ENCODE results near the gene DIAPH1. TPM values are rescaled to one million over a fixed set of nuclear protein-coding genes. Genes with fewer than 3 reads are reported as not detected.
"Not testable (repeated sequence)": the region's sequence is repeated elsewhere in the genome, so short reads cannot be mapped to it uniquely, and the experiment has no call there.

The DIAPH1 gene
- total RNA-seq, 2 experiments from 2014 or later: 225 to 227 TPM

DNA sequence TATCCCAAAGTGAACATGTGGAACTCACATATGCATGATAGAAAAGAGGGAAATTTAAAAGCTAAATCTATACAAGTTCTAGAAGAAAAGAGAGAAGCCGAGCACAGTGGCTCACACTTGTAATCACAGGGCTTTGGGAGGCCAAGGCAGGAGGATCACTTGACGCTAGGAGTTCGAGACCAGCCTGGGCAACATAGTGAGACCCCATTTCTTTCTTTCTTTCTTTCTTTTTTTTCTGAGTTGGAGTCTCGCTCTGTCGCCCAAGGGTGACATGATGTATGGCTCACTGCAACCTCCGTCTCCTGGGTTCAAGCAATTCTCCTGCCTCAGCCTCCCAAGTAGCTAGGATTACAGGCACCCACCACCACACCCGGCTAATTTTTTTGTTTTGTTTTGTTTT is 8.9 kb downstream of the DIAPH1 start:
- Mint-ChIP-seq H3K4me1 (ENCODE audit: low read depth) (peaks cover 81% of the 10 kb centered on the region), H3K36me3 (peaks cover 12% of the 10 kb centered on the region), H3K27ac (peak overlapping the region; percentile 34)
- not testable (repeated sequence) for H3K9me3 Mint-ChIP-seq, H3K27me3 Mint-ChIP-seq, H3K4me3 Mint-ChIP-seq, DNase-seq
- POLR2A ChIA-PET: interaction anchor here (2.0 kb wide), 1 partner anchor 7 kb away, joined by 7 read pairs; no protein-coding TSS in a partner anchor
- CTCF ChIA-PET: interaction anchor here (1.5 to 5.4 kb wide), 4 partner anchors 9 to 46 kb away, joined by 7 to 44 read pairs (median 13); partner anchors contain the start of genes DIAPH1, HDAC3 and RELL2
- intact Hi-C loops (cut with micrococcal nuclease): loop anchor here (10.0 kb wide), 1 partner anchor 485 kb away; no protein-coding TSS in a partner anchor

DNA sequence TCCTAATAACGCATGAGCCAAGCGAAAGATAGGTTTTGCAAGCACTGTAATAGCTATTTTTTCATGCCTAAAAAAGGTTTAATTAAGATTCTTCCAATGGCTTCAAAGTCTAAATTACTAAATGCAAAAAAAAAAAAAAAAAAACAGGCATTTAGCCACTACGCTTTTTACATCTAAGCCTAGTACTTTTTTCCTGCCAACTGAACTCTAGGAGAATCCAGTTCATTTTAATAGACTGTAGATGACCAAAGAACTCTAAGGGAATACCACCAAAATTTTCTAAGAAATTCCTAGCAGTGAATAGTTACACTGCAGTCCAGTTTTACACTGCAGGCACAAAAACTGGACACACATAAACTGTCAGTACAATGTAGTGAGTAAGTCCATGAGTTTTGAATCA is 9.8 kb downstream of the DIAPH1 start:
- Mint-ChIP-seq H3K4me1 (ENCODE audit: low read depth) (peaks cover 81% of the 10 kb centered on the region), H3K27ac (peak overlapping the region; percentile 97), H3K36me3 (peaks cover 12% of the 10 kb centered on the region), H3K9me3 (no peaks in the 10 kb centered on the region), H3K4me3 (no peak overlapping the region), H3K27me3 (no peaks in the 10 kb centered on the region)
- CTCF ChIA-PET: interaction anchor here (0.9 to 5.4 kb wide), 7 partner anchors 8 to 45 kb away, joined by 4 to 44 read pairs (median 10); partner anchors contain the start of genes DIAPH1, HDAC3 and RELL2
- intact Hi-C loops (cut with micrococcal nuclease): no loop called here
- DNase-seq: no peak
- POLR2A ChIA-PET: interaction anchor here (2.0 kb wide), 1 partner anchor 8 kb away, joined by 7 read pairs; no protein-coding TSS in a partner anchor

DNA sequence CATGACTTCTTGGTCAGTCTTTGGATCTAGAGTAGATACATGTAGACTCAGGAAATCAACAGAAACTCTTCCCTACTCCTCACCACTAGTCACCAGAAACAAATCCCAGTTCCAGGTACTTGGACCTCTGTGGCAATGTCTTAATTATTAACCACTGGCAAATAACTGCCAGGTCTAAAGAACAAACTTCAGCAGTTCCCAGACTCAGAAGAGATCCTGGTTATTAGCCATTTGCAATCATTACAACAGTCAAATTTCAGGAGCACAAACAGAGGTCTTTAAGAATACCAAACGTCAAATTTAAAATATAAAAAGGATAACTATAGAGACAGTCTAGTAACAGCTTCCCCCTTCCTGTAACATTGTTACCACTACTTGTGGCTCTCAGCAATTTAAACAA is 10.2 kb downstream of the DIAPH1 start:
- DNase-seq: no peak
- Mint-ChIP-seq H3K4me3 (no peak overlapping the region), H3K4me1 (ENCODE audit: low read depth) (peaks cover 81% of the 10 kb centered on the region), H3K9me3 (no peaks in the 10 kb centered on the region), H3K27ac (peak overlapping the region; percentile 97), H3K27me3 (no peaks in the 10 kb centered on the region), H3K36me3 (peaks cover 12% of the 10 kb centered on the region)
- CTCF ChIA-PET: interaction anchor here (0.9 to 7.3 kb wide), 8 partner anchors 8 to 44 kb away, joined by 4 to 98 read pairs (median 12); partner anchors contain the start of genes DIAPH1, HDAC3 and RELL2
- POLR2A ChIA-PET: interaction anchor here (2.0 kb wide), 1 partner anchor 9 kb away, joined by 7 read pairs; no protein-coding TSS in a partner anchor
- intact Hi-C loops (cut with micrococcal nuclease): no loop called here

DNA sequence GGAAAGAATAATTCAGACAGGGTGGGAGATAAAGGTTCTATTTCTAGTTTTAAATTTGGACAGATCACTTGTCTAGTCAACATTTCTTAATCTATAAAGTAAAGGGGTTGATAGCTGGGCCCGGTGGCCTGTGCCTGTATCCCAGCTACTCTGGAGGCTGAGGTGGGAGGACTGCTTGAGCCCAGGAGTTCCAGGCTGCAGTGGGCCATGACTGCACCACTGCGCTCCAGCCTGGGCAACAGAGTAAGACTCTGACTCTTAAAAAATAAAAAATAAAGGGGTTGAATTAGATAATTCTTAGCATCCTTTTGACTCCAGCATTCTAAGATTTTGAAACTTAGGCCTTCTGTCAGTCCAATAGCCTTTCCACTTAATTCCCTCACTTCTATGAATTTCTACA is 10.8 kb downstream of the DIAPH1 start:
- peaks cover 81% of the 10 kb centered on the region for H3K4me1 Mint-ChIP-seq (ENCODE audit: low read depth)
- DNase-seq: no peak
- POLR2A ChIA-PET: interaction anchor here (2.0 kb wide), 1 partner anchor 9 kb away, joined by 7 read pairs; no protein-coding TSS in a partner anchor
- H3K27ac Mint-ChIP-seq: peak overlapping the region; percentile 97
- H3K36me3 Mint-ChIP-seq: peaks cover 12% of the 10 kb centered on the region
- intact Hi-C loops (cut with micrococcal nuclease): no loop called here
- H3K27me3 Mint-ChIP-seq: no peaks in the 10 kb centered on the region
- no peak overlapping the region for H3K4me3 Mint-ChIP-seq
- CTCF ChIA-PET: interaction anchor here (1.5 to 7.3 kb wide), 6 partner anchors 9 to 44 kb away, joined by 4 to 98 read pairs (median 16); partner anchors contain the start of gene DIAPH1
- no peaks in the 10 kb centered on the region for H3K9me3 Mint-ChIP-seq

DNA sequence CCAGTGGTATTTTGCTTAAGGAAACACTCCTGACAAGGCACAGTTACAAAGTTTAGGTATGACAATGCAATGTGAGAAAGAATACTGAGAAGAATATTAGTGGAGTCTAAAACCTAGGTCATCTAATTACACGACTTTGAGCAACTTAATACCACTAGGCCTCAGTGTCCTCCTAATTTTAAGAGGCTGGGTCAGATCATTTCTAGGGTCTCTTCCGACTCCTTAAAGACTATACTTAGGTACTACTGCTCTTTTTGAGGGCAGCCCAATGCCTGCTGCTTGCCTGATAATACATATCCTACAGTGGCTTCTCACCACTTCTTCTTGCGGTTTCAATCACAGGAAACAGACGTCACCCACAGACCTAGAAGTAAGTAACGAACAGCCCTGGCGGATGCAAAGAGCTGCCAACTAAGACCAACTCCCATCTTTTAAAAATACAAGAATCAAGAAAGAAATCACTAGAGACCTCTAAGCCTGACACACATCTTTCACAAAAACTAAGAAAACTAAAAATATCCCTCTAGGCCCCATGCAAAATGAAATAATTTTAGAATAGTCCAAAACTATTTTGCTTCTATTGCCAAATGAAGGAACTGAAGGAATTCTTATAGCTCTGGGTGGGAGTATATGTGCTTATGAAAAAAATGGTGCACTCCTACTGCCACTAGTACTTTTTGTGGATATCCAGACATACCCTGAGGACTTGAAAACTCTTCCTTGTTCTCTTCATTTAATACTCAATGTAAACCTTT is 13.1 kb downstream of the DIAPH1 start:
- intact Hi-C loops (cut with micrococcal nuclease): loop anchor here (1.0 kb wide), 3 partner anchors 8 to 31 kb away; partner anchors contain the start of genes HDAC3 and RELL2
- ChIA-PET CTCF (interaction anchor here (0.8 to 7.3 kb wide), 9 partner anchors 8 to 47 kb away, joined by 3 to 98 read pairs (median 7); partner anchors contain the start of genes DIAPH1, HDAC3 and RELL2), POLR2A (interaction anchor here (0.8 to 6.9 kb wide), 3 partner anchors 11 to 30 kb away, joined by 3 to 51 read pairs (median 6); partner anchors contain the start of genes DIAPH1, HDAC3 and RELL2)
- Mint-ChIP-seq H3K36me3 (peaks cover 5% of the 10 kb centered on the region), H3K9me3 (no peaks in the 10 kb centered on the region), H3K4me1 (ENCODE audit: low read depth) (peaks cover 81% of the 10 kb centered on the region), H3K27me3 (no peaks in the 10 kb centered on the region), H3K27ac (peak overlapping the region; percentile 97), H3K4me3 (peak overlapping the region; percentile 76)
- DNase-seq: peak; percentile 80

DNA sequence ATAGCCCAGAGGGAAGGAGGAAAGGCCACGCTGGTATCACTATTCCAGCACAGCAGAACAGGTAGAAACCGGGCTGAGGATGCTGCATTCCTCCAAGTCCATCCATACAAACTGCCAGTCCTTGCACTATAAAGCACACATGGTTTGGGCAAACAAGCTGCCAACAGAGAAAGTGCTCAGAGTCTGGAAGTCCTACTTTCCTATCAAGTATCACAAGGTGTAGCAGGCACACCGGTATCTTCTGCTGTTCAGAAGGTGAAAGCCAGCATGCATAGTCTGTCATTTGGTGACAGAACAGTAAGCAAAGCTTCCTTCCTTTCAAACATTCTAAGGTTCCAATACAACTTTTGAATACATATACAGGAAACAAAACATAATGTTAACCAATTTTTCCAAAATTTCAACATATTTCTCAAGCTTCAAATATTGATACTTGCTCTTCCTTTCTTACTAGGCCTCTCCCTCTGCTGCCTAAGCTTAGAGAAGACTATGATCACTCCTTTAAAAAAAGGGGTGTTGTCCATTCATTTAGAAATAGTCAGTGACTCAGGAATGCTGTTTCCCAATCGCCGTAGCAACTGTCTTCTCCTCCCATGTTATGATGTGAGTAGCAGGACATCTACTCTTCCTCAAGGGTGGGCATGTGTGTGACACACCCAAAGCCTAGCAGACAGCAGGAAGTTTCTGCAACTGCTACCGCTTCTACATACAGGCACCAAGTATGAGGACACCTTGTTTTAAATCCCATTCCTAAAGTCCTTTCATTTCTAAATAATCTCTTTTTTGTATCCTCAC is 14.7 kb downstream of the DIAPH1 start:
- Mint-ChIP-seq H3K36me3 (no peaks in the 10 kb centered on the region), H3K27me3 (no peaks in the 10 kb centered on the region), H3K27ac (peak overlapping the region; percentile 77), H3K9me3 (no peaks in the 10 kb centered on the region), H3K4me3 (peak overlapping the region; percentile 27), H3K4me1 (ENCODE audit: low read depth) (peaks cover 86% of the 10 kb centered on the region)
- POLR2A ChIA-PET: interaction anchor here (0.8 to 6.9 kb wide), 5 partner anchors 9 to 34 kb away, joined by 3 to 51 read pairs (median 3); partner anchors contain the start of gene DIAPH1
- intact Hi-C loops (cut with micrococcal nuclease): no loop called here
- CTCF ChIA-PET: interaction anchor here (0.9 to 9.0 kb wide), 6 partner anchors 11 to 46 kb away, joined by 3 to 106 read pairs (median 8); partner anchors contain the start of gene DIAPH1
- peak; percentile 46 for DNase-seq

DNA sequence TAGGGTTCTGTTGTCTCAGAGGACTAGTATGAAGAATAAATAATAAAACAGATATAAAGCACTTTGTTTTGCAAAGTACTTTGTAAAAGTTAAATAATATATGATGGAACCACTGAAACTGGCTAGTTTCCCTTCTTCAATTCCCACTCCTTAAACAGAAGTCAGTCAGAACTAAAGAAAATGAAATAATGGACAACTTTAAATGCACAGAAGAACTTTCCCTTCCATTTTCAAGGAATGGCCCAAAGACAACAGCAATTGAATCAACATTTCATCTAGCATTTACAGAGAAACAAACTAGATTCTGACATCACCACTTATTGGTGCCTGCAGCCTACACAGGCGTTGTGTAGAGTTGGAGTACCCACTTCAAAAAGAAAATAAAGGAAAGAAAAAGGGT is 16.2 kb downstream of the DIAPH1 start:
- H3K4me1 Mint-ChIP-seq (ENCODE audit: low read depth): peaks cover 88% of the 10 kb centered on the region
- ChIA-PET CTCF (interaction anchor here (1.4 to 9.0 kb wide), 3 partner anchors 9 to 35 kb away, joined by 3 to 106 read pairs (median 98); partner anchors contain the start of gene DIAPH1), POLR2A (interaction anchor here (0.9 to 6.9 kb wide), 4 partner anchors 9 to 15 kb away, joined by 3 to 51 read pairs (median 3); partner anchors contain the start of gene DIAPH1)
- no peaks in the 10 kb centered on the region for H3K9me3 Mint-ChIP-seq
- intact Hi-C loops (cut with micrococcal nuclease): no loop called here
- no peak overlapping the region for H3K4me3 Mint-ChIP-seq
- peaks cover under 1% of the 10 kb centered on the region for H3K36me3 Mint-ChIP-seq
- H3K27me3 Mint-ChIP-seq: no peaks in the 10 kb centered on the region
- DNase-seq: no peak
- H3K27ac Mint-ChIP-seq: peak overlapping the region; percentile 76

DNA sequence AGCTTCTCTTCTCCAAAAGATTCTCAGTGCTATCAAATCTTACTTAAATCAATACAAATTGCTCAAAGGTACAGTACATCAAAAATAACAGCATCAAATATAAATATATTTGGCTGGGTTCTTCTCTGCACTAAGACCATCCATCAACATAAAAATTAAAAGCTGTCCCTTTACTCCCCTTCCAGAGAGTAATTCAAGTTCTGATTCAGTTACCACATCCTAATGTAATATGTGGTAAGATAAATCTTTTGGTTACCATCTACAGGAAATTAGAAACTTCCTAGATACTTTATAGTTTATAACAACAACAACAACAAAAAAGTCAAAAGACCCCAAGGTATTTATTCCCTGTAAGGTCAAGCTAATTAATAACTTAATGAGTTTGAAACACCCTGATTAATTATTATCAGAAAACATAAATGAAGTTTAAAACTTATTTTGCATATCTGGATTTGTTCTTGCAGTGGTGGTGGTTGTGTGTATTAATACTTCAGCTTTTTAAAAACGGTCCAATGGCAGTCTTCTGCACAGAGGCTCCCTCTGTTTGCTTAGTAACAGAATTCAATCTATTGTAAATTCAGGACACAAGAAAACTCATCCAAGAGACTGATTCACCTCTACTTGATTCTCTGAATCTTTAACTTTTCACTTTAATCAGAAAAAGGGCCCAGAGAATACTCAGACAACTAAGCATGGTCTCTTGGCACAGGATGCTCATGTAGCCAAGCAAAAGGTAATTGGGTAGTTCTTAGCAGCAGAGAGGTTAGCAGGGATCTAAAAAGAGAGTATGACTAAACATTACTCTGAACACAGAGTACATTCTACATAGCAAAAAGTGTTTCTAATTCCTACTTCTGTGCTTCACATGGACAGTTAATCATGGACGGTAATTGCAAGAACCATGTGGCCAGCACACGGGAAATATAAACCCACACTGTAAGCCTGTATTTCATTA is 20.1 kb downstream of the DIAPH1 start:
- Mint-ChIP-seq H3K4me1 (ENCODE audit: low read depth) (peaks cover 73% of the 10 kb centered on the region), H3K27me3 (no peaks in the 10 kb centered on the region), H3K9me3 (peaks cover 2% of the 10 kb centered on the region), H3K27ac (peak overlapping the region; percentile 84), H3K4me3 (no peak overlapping the region), H3K36me3 (peaks cover 9% of the 10 kb centered on the region)
- ChIA-PET CTCF (interaction anchor here (0.7 to 9.0 kb wide), 10 partner anchors 10 to 65 kb away, joined by 3 to 106 read pairs (median 5); partner anchors contain the start of gene DIAPH1), POLR2A (interaction anchor here (2.0 to 2.2 kb wide), 2 partner anchors 9 to 38 kb away, joined by 4 to 10 read pairs; partner anchors contain the start of genes HDAC3 and RELL2)
- DNase-seq: no peak
- intact Hi-C loops (cut with micrococcal nuclease): no loop called here

DNA sequence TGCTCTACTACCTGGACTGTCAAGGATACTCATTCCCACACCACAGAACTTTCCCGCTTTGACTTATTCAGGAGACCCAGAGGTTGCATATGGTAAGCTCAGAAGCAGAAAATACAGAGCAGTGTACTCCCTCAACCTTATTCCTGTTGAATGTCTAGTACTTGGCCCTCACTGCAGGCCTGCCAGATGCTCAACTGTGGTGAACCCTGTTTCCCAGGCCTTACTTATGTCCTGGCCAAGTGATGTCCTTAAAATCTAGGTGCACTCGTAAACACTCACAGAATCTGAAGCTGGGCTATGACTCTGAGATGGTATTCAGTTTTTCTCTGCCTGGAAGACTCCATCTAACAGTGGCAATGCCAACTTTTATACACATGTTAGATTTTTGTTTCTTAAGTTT is 21.0 kb downstream of the DIAPH1 start:
- DNase-seq: no peak
- ChIA-PET CTCF (interaction anchor here (0.7 to 9.0 kb wide), 9 partner anchors 11 to 66 kb away, joined by 3 to 106 read pairs (median 5); partner anchors contain the start of gene DIAPH1), POLR2A (interaction anchor here (2.0 to 2.2 kb wide), 2 partner anchors 8 to 39 kb away, joined by 4 to 10 read pairs; partner anchors contain the start of genes HDAC3 and RELL2)
- Mint-ChIP-seq H3K36me3 (peaks cover 9% of the 10 kb centered on the region), H3K4me3 (no peak overlapping the region), H3K4me1 (ENCODE audit: low read depth) (peaks cover 71% of the 10 kb centered on the region), H3K27ac (peak overlapping the region; percentile 69), H3K27me3 (no peaks in the 10 kb centered on the region), H3K9me3 (peaks cover 2% of the 10 kb centered on the region)
- intact Hi-C loops (cut with micrococcal nuclease): loop anchor here (1.0 kb wide), 1 partner anchor 7 kb away; no protein-coding TSS in a partner anchor

DNA sequence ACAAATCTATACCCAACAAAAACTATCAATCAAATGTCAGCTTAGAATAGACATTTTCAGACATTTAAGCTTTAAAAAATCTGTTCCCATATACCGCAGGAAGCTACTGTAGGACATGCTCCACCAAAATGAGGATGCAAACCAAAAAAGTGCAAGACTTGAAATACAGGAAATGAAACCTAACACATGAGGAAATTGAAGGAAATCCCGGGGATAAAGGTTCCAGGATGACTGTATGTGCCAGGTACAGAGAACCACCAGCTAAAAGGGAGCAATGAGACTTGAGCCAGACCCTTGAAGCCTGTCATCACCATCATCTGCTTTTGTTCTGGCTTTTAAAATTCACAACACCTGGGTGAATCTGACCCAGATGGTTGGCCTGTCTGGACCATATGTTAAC is 21.4 kb downstream of the DIAPH1 start:
- Mint-ChIP-seq H3K27me3 (no peaks in the 10 kb centered on the region), H3K36me3 (peaks cover 9% of the 10 kb centered on the region), H3K4me1 (ENCODE audit: low read depth) (peaks cover 71% of the 10 kb centered on the region), H3K27ac (peak overlapping the region; percentile 69), H3K9me3 (peaks cover 2% of the 10 kb centered on the region), H3K4me3 (no peak overlapping the region)
- no peak for DNase-seq
- intact Hi-C loops (cut with micrococcal nuclease): loop anchor here (1.0 kb wide), 1 partner anchor 8 kb away; no protein-coding TSS in a partner anchor
- POLR2A ChIA-PET: interaction anchor here (0.8 to 2.2 kb wide), 3 partner anchors 8 to 40 kb away, joined by 3 to 10 read pairs (median 4); partner anchors contain the start of genes DIAPH1, HDAC3 and RELL2
- CTCF ChIA-PET: interaction anchor here (0.8 to 9.0 kb wide), 8 partner anchors 11 to 67 kb away, joined by 3 to 106 read pairs (median 6); partner anchors contain the start of gene DIAPH1
